Stimulated activated CD4-positive, alpha-beta T cell treated with anti-CD3 and anti-CD28 coated beads, TNF-alpha, amount 100 ng/mL, for 1 hour (primary cell): ENCODE data around the gene AKNAD1.
A peak's percentile ranks its signal among the peaks of the same experiment; 100 is the strongest.

ENCODE experiments used
- DNase-seq, 3 donors: peaks; one replicate each; pipeline ENCODE4 v3.0.0-alpha.2; 2020; ENCODE audit warnings: low read depth in 3 of 3, low spot score in 1 of 3

The AKNAD1 gene

DNA sequence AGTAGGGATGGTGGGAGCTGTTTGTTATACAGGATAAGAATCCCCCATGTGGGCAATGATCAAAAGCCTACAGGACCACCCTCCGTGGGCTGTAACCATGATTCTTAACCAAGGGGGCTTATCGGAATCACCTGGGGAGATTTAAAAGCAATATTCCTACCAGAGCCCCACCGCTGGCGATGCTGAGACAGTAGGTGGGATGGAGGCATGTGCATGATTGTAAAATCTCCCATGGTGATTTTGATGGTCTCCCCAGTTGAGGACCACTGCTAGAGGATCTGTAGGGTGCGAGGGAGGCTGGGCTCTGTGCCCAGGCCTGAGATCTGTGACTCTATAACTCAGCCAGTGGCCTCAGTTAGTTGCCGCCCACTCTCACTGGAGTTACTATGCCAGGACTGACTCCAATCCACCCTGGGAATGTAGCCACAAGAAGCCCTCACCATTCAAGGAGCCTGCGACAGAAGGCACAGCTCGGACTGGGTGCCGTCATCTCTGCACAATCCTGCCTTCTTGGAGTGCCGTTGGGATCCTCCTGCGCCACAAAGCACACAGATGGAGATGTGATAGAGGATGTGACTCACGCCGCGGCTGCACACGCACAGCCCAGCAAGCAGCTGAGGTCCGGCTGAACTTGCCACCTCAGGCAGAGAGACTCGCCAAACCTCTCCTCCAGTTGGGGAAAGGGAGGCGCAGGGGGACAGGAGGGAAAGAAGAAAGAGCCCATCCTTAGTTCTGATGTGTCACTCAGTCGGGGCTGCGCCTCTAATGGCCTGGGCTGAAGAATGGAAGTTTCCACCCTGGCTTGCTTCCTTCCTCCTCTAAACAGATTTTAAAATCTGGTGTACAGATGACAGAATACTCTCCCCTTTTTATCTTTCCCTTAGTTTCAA, 26.5 kb downstream of the AKNAD1 start:
- DNase-seq: no peak

DNA sequence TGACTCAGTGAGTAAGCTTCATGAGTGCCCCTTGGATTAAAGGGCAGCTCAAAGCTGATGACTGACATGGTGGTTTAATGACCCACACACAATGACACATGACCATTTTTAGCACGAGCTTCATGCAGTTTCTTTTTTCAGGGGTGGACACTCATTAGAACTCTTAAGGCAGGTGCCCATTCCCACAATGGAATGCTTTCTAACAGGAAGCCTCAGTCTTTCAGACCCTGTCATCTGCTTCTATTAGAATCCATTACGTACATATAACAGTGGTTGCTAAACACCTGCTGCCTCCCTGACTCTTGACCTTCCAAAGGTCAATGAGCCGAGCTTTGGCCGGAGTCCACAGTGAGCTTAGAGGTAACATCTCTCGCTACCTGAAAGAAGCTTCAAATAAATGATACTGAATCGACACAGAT, 27.4 kb downstream of the AKNAD1 start:
- no peak for DNase-seq

DNA sequence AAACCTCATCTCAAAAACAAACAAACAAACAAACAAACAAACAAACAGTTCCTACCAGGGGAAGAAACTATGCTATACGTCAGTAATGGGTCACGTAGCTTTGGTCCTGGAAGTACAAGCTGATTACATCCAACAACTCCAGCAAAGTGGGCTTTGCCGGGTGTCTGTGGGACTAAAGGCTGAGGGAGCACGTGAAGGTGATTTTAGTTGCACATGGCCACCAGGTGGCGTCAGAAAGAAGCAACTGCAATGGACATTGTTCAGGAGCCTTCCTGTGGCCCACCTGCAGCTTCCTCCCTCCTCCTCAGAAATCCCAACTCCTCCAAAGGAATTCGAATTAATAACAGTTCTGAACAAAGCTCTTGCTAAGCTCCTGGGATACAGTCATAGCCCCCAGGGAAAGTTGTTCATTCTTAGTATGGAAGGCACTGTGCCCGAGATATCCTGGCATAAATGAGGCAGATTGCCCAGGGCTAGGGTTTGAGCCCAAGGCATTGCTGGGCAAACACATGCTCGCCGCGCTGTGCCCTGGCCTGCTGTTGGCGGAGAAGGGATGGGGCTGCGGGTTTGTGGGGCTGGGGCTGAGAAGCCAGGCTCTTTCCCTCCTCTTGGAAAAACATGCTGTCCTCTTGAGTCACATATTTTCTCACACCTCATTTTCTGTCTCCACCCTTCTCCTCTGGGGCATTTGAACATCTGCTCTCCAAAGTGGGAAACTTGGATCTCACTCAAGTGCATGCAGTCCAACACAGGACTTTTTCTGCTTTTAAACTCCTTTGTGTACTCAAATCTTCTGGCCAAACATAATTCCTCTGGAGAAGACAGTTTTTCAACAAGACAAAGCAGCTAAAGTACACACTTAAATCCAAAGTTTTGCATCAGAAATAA, 28.6 kb downstream of the AKNAD1 start:
- DNase-seq: peak; percentile 36 to 46 (median 37)

DNA sequence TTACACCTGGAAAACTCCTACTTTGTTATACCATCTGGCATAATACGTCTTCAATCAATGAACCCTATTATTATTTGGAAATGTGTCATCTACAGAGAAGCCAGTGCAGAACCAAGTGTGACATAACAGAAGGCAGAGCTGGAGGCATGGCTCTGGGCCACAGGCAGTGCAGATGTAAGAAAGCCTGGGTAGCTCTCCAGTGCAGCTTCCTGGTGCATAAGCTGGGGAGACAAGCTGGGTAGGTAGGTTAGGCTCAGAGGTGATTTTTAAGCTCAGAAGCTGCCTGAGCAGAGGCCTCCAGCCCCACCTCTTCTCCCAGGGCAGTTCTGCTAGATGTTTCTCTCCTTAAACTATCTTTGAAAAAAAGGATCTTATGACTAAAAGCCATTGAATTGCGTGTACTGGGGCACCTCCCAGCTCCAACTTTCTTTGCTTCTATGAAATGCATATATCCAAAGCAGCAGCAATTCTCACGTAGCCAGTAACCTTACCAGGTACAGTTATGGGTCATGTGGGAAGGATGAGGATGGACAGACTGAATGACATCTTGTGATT, 30.7 kb downstream of the AKNAD1 start:
- no peak for DNase-seq

DNA sequence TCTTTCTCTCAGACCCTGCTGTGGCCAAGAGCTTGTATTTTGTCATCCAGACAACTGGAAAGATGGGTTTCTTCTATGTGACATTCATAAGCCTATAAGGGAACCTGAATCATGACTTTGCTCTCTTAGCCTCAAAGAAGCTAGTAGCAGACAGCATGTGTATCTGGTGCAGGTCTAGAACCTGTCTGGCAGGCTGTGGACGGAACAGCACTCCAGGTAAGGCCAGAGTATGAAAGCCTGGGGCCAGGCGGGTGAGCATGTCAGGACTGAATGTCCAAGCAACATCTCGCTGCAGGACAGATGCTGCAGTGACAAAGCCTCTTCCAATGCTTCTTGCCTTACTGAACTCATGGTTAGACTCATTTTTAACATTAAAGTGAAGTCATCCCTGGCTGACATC, 32.8 kb downstream of the AKNAD1 start:
- DNase-seq: no peak

DNA sequence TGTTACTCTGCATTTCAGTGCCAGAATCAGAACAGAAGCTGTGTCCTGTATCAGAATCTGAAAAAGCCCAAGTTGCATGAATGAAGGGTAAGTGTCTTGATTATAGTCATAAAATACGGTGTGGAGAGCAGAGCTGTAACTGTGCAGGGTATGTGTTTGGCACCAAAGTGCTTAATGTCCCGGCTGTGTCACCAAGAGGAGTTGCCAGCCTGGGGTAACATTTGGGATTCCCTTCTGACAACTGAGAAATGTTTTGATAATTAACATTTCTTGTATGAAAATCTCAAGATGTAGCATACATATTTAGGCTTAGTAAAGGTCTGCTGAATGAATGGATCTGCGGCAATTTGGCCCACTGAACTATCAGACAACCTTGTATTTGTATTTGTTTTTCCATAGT, 33.3 kb downstream of the AKNAD1 start:
- DNase-seq: no peak

DNA sequence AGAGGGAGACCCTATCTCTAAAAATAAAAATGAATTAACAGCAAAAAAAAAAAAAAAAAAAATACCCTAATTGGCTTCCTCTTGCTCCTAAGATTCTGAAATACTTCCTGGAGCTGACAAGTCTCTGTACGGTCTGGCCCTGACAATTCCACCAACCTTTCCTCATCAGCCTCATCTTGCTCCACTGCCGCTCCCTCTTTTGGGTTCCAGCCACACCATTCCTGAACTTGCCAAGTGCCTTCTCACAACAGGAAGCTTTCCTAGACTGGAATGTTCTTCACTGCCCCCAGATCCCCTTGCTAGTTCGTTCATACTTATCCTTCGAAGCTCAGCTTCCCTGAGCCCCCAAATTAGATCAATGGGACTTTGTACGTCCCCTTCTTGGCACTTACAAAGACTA, 37.0 kb downstream of the AKNAD1 start:
- DNase-seq: no peak

DNA sequence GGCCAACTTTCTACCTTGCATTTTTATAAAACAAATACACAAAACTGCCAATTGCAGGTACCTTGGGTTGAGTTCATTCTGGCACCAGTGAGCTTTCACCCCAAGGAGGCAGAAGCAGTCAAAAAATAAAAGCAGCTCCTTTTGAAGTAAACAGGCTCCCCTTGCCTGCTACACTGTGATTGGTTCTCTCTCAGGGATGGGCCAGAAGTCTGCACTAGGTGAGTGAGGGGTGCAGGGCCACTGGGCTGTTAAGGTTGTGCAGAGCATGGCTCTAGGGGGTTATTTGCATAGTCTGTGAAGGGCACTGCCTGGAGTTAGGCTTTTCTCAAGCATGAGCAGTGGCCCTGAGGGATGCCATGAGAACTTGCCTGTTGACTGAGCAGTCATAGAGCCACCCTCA, 39.1 kb downstream of the AKNAD1 start:
- DNase-seq: no peak

DNA sequence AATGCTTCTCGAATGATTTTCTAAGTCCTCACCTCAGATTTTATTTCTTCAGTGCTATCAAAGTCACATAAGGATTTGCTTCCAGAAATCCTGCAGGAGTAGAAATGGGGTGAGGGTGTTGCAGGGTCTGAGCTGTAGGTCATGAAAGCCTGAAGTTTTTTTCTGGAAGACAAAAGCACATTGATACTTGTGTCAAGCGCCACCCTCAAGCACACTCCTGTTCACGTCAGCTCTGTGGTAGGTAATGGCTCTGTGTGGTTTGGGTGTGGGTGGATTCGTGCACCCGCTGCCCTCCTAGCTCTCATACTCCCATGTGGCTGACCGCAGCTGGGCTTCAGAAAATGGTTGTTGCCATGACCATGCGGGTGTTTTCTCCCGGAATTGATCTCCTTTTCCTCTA, 39.9 kb downstream of the AKNAD1 start:
- DNase-seq: no peak

DNA sequence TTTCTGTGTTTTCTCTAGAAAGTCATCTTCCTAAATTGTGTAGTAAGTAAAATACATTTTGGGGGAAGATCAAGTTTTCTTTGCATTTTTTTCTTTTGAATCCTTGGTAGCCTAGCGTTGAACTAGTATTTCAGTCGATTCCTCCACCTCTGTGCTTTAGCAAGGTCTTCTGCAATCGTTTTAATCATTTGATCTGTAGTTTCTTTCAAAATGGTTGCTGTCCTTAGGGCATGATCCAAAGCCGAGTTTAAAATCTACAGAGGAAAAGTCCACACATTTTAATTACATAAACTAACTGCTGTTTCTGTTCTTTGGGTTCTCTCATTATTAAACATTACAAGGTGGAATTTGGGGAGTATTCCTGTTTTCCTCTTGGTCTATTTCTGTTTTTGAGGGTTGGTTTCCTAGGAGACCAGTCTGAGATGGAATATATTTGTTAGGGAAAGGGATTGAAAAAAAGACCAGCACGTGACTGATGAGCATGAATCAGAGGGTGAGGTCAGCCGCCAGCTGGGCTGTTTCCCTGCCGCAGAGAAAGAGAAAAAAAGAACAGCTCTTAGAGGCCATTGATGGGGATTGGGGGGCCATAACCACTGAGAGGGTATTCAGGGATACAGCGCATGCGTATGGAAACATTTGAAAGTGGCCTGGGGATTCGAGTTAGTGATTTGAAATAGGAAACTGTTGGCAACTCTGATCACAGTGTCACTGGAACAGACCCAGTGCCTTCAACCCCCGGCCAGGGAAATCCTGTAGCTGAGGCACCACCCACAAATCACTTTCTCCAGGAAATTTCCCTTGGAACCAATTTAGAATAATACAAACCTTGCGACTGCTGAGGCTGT, 40.6 kb downstream of the AKNAD1 start:
- DNase-seq: no peak

DNA sequence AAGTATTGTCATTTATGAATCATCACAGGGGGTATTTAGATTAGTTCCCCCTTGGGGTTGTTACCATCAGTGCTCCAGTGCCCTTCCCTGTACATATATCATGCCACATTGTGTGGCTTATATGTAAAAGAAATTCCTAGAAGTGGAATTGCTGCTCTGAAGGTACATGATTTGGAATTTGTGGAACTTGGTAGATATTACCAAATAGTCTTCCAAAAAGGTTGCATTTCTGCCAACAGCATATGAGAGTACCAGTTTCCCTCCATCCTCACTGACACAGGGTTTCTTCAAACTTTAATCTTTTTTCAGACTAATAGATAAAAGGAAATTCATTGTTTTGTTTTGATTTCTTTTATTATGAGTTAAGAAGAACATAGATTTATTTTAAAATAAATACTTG, 41.3 kb downstream of the AKNAD1 start:
- no peak for DNase-seq

DNA sequence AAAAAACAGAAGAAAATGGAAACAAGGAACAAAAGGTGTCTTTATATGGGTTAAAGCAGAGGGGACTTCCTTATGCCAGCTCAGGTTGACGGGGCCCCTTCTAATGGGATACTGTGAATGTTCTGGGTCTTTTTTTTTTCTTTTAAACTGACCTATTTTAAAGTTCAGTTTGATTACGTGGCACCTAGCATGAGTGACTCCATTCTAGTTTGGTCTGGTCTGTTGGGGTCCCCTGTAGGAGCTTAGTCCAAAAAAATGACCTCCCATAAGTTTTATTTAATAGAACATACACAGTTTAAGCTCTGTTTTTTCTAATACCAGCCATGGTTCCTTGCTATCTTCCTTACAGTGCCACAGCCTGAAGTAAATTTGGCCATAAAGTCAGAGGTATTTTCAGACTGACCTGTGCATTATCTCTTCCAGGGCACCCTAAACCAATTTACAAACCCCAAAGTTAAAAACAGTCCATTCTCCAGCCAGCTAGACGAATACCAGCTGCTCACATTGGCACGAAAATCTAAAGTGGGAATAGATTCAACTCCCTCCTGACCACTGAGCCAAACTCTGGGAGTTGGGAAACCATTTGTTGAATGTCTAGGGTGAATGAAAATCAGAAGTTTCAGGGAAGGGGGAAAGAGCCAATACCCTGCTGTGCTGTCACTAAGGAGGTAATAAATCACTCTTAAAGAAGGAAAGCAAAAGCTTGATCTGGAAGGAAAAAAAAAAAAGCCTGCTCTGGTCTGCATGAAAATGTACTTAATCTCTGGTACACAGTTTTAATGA, 42.4 kb downstream of the AKNAD1 start:
- DNase-seq: no peak

DNA sequence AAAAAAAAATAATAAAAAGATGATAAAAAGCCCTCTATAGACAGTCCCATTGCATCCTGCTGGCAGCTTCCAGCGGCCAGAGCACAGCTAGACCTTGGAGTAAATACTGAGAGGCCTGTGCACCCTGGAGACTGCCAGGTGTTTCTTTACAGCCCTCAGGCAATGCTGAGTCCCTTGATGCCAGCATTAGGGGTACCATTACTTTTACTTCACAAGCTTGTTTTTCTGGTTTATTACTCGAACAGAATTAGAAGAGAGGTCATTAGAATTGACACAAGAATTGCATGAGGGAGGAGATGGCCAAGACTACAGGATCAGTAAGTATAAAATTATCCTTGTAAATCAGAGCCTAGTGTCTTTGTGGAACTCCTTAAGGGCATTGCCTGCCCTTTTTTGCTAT, 43.6 kb downstream of the AKNAD1 start:
- no peak for DNase-seq

DNA sequence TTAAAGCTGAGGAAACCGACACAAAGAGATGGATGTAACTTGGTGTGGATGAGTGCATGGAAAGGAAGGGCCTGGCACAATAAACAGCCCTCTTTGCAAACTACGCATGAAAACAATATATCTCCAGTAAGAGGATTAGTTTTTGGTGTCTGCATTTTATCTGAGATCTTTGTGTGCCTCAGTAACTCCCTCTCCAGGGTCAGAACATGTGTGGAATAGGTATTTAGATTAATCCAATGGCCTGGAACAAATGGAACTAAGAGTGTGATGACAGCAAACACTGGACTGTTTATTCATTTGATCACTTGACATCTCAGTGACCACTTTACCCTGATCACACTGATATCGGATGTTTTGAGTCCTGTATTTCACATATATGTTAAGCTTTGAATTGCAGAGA, 45.3 kb downstream of the AKNAD1 start:
- DNase-seq: no peak

DNA sequence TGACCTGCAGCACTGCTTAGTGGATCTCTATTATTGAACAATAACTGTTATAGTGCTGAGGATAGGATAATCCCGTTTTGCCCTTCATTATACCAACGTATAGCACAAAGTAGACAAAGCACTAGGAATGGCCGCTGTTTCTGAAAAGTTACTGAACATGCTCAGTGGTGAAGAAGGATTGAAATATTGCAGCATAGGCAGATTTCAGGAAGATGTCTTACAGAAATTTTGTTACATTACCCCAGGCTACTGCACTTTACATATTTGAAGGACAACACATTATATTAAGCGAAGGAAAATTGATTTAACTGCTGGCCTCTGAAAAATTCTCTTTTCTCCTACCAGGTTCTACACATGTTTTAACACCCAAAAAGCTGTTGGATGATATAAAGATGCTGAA, 48.5 kb downstream of the AKNAD1 start:
- no peak for DNase-seq

DNA sequence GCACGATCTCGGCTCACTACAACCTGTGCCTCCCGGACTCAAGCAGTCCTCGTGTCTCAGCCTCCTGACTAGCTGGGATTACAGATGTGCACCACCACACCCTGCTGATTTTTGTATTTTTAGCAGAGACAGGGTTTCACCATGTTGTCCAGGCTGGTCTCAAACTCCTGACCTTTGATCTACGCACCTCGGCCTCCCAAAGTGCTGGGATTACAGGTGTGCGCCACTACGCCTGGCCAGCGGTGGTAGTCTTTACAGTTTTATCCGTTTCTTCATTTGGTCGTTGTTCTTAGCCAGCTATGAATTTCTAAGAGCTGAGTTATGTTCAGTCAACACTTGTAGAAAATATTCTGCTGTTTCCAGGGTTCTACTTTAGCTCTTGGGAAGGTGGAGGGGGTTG, 53.3 kb downstream of the AKNAD1 start:
- no peak for DNase-seq

DNA sequence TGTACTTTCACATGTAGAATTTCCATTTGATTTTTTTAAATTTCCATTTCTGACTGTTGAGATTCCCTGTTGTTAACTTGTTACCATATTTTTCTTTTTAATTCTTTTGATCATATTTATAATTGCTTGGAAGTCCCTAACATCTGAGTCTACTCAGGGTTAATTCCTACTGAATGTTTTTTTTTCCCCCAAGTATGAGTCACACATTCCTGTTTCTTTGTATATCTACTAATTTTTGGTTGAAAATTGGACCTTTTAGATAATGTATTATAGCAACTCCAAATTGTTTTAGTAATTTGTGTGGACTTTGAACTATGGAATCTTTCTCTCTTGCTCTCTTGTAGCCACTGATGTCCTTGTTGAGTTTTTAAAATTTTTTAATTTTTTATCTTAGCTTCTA, 55.8 kb downstream of the AKNAD1 start:
- DNase-seq: no peak

DNA sequence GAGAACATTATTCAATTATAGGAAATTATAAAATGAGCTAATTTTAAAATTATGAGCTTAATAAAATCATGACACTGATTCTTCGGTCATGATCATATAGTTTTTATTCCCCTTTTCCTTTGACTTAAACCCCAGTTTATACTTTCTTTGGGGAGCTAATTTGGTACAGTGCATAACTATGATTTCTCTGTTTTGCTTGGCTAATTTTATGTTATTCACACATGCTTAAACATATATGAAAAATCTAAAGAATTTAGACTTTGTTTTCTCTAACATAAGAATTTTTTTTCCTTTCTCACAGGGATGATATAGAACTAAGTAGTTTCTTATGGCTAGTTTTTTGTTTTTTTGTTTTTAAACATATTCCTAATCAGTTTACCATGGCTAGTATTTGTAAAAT, 57.9 kb downstream of the AKNAD1 start:
- DNase-seq: no peak

DNA sequence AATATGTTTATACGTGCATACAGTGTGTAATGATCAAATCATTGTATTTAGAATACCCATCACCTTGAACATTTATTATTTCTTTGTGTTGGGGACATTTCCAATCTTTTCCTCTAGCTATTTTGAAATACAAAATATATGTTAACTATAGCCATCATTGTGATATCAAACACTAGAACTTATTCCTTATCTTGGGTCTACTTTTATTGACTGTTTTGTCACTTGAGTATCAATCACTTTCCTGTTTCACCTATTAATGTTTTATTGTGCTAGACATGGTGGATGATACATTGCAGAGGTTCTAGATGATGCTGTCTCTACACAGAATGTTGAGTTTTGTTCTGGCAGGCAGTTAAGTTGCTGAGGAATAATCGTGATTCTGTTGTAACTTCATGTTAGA, 64.5 kb downstream of the AKNAD1 start:
- DNase-seq: no peak

DNA sequence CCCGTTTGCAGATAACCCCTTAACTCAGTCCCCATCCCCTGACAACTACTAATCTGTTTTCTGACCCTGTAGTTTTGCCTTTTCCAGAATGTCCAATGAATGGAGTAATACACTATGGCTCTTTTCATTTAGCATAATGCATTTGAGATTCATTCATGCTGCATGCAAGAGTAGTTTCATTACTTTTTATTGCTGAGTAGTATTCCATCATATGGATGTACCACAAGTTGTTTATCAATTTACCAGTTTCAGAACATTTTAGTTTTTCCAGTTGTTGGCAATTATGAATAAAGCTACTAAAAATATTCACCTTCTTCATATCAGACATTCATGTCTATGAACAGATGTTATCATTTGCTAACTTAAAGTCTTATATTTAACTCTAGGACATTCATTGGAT, 65.1 kb downstream of the AKNAD1 start:
- DNase-seq: no peak
